ENCODE results near the gene TCF15. TPM values are rescaled to one million over a fixed set of nuclear protein-coding genes. Genes with fewer than 3 reads are reported as not detected.

The TCF15 gene
- total and polyA plus RNA-seq, 2 of the 8 experiments (the other 6 are each of a cell fraction or from before 2014, with no cell fraction given) = 3.7 to 6.9 TPM

DNA sequence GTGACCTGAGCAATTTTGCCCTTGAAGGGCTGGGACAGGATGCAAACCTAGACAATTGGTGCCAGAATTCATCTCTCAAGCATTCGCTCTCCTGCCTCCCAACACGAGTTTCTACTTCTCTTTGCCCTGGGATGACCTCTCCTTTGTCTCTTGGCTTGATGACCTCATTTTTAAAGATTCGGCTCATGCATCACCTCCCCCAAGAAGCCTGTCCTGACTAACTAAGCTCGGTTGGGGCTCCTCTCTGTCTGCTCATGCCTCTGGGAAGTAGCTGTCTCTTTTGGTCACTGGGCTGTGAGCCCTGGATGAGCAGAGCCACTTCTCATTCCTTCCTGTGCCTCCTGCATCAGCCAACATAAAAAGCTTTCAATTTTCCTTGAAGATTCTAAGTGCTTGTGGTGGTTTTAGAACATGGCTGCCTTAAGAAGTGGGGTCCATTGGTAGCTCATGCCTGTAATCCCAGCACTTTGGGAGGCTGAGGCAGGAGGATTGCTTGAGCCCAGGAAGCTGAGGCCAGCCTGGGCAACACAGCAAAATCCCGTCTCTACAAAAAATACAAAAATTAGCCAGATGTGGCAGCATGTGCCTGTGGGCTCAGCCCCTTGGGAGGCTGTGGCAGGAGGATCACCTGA lies 11.1 kb upstream of the TCF15 start:
- Histone ChIP-seq H3K23me2 (ENCODE audit: low read depth, low read length) (no peaks in the 10 kb centered on the region), H3K4me3 (ENCODE audit: extremely low read depth in 1 of 4, insufficient read depth in 2 of 4, low read depth in 3 of 4, low read length in 4 of 4) (no peak overlapping the region)
- CTCF ChIA-PET (ENCODE audit: partially characterized antibody) = interaction anchor here (0.8 to 2.9 kb wide), 11 partner anchors 8 to 60 kb away, joined by 3 to 10 read pairs (median 5); no protein-coding TSS in a partner anchor
- no peak for TF ChIP-seq CTBP2 (IDR thresholded peaks at IDR 0.05; ENCODE audit: borderline replicate concordance, insufficient read depth, insufficient read length, low read length)

More for the DNA sequence above, 11.1 kb upstream of the TCF15 start:
- Histone ChIP-seq H2BK15ac (ENCODE audit: low read length) (no peak overlapping the region), H3K4me1 (replicated peaks in 1 of 4; ENCODE audit: control insufficient read depth in 3 of 4, insufficient read depth in 4 of 4, low read length in 3 of 4) (0 out of 7 replicates have a peak, but pooled peaks cover 0 to 5% (median 2%) of the 10 kb centered on the region in 4 experiments), H4K8ac (ENCODE audit: extremely low read depth, insufficient read depth, low read length) (no peak overlapping the region), H2BK12ac (ENCODE audit: low read depth, low read length) (no peak overlapping the region), H2BK20ac (ENCODE audit: low read length) (no peak overlapping the region), H3K4ac (replicated peaks; ENCODE audit: insufficient read length, low read depth, low read length) (no peak overlapping the region), H2BK5ac (ENCODE audit: low read depth, low read length) (no peak overlapping the region), H4K5ac (ENCODE audit: insufficient read length, low read depth, low read length) (no peak overlapping the region), H3K9me3 (ENCODE audit: insufficient read depth in 2 of 2, low read depth in 1 of 2, low read length in 1 of 2) (no peaks in the 10 kb centered on the region), H2AFZ (ENCODE audit: low read length) (peak overlapping the region; percentile 17; the same call in 1 of the 2 replicates), H3K14ac (ENCODE audit: insufficient read length) (no peak overlapping the region), H3K27ac (ENCODE audit: low read depth, low read length) (no peak overlapping the region), H3K79me2 (ENCODE audit: control insufficient read depth in 1 of 2, insufficient read depth in 2 of 2, low read length in 2 of 2) (no peaks in the 10 kb centered on the region), H3K18ac (ENCODE audit: extremely low read depth, low read length) (no peak overlapping the region), H3K56ac (replicated peaks; ENCODE audit: insufficient read length, low read depth, low read length) (no peak overlapping the region), H3K23ac (ENCODE audit: insufficient read length) (no peak overlapping the region), H4K91ac (replicated peaks; ENCODE audit: insufficient read length, low read length) (no peak overlapping the region), H2AK5ac (ENCODE audit: low read depth, low read length) (no peak overlapping the region), H2BK120ac (replicated peaks; ENCODE audit: low read depth, low read length) (no peak overlapping the region), H3K9ac (replicated peaks in 1 of 4; ENCODE audit: extremely low read depth in 1 of 4, low read depth in 3 of 4, low read length in 3 of 4) (no peak overlapping the region; a peak in 2 of 7 replicates), H3K79me1 (ENCODE audit: low read depth, low read length) (no peaks in the 10 kb centered on the region), H3K4me2 (ENCODE audit: insufficient read depth in 1 of 2, low read depth in 2 of 2, low read length in 2 of 2) (no peak overlapping the region), H3K27me3 (replicated peaks in 1 of 4; ENCODE audit: control insufficient read depth in 3 of 4, extremely low read depth in 1 of 4, insufficient read depth in 3 of 4, low read length in 3 of 4) (no peaks in the 10 kb centered on the region), H4K20me1 (replicated peaks in 1 of 2; ENCODE audit: control insufficient read depth in 1 of 2, insufficient read depth in 2 of 2, low read length in 2 of 2) (no peaks in the 10 kb centered on the region), H3K36me3 (ENCODE audit: control insufficient read depth in 2 of 4, insufficient read depth in 4 of 4, low read length in 3 of 4) (no peaks in the 10 kb centered on the region)
- POLR2A ChIA-PET (ENCODE audit: partially characterized antibody) = interaction anchor here (1.1 kb wide), 1 partner anchor 23 kb away, joined by 3 read pairs; no protein-coding TSS in a partner anchor
- FAIRE-seq = no peak
- 69% methylated on average over 5 of the region's 5 CpGs; no CpG with 5 or more reads in 1 of the 2 experiments for WGBS, 2 experiments (ENCODE audit: extremely low coverage in 1 of 2, insufficient coverage in 1 of 2, insufficient read length in 1 of 2, insufficient replicate concordance in 2 of 2, low coverage in 1 of 2, low lambda C conversion rate in 2 of 2, missing lambda C conversion rate in 1 of 2)
- DNase-seq (ENCODE audit: low read depth in 1 of 2, low spot score in 2 of 2) = no peak

Measured in H1 (cell line).